HS-5 (cell line): Measurements from ENCODE around the gene RNF149.
"Not testable (repeated sequence)": the region's sequence is repeated elsewhere in the genome, so short reads cannot be mapped to it uniquely, and the experiment has no call there.

ENCODE experiments used
- DNase-seq: peaks from one replicate; pipeline ENCODE4 v3.0.0-alpha.2; 2012; ENCODE audit warnings: low read depth

RNF149 gene

DNA sequence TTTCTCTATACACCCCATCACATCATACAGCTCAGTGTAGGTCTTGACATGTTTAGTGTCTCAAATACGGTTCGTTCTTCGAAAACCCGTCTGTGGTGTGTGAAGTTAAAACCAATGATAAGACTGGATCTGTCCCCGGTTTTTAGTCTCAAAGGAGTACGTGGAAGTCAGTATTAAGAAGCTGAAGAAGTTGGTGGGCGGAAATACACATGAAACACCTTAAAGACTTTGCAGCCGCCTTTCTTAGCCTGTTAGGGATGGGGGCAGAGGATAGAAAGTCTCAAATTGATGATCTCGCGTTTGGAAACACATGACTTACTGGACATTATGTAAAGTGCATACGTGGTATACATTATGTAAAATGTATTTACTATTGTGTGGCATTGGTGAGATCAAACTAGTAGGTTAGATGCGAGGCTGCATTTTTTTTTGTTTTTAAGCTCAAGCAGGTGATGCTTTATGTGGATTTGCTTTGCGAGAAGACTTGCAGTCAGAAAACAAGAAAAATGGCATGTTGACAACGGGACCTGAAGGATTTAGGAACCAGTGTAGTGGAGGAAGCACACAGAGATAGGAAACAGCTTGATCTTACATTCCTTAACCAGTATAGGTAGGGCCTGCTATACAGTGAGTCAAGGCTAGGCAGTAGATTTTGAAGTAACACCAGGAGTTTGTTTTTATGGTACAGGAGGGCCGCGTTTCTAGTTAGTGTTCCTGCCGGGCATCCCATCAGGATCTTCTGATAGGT, 54.6 kb downstream of the RNF149 start:
- peak; percentile 35 for DNase-seq

GRCh38 chr2:101253013-101253702, 55.3 kb downstream of the RNF149 start:
- peak; percentile 70 for DNase-seq

DNA sequence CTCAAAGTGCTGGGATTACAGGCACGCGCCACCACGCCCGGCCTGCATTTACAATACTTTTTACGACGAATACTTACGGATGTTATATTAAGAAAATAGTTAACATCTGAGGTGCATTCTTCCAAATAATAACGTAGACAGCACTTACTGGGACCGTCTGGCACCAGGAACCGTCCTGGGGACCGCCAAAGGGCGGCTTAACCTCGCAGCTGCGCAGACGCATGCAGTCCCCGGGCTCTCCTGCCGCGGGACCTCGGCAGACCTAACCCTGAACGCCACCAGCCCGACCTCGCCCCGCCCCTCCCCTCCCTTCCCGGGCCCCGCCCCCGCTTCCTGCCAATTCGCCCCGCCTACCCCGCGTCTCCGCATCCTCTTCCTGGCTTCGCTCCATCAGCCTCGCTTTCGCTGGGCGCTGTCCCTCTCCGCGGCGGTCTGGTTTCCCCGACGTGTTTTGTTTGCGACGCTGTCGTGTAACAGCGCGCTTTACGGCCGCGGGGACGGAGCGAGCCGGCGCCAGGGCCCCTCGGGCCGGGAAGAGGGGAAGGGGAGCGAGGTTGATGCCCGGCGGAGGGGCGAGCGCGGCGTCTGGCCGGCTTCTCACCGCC, 56.0 kb downstream of the RNF149 start, which contains the start of gene CNOT11:
TSS of gene CNOT11 (plus strand) at position 479 of the 605 bp plus-strand sequence. CDS start at position 558, 79 bp downstream.
- peak; percentile 100 for DNase-seq

- no peak for DNase-seq
Observed at GRCh38 chr2:101251844-101252407, 56.6 kb downstream of the RNF149 start.

DNA sequence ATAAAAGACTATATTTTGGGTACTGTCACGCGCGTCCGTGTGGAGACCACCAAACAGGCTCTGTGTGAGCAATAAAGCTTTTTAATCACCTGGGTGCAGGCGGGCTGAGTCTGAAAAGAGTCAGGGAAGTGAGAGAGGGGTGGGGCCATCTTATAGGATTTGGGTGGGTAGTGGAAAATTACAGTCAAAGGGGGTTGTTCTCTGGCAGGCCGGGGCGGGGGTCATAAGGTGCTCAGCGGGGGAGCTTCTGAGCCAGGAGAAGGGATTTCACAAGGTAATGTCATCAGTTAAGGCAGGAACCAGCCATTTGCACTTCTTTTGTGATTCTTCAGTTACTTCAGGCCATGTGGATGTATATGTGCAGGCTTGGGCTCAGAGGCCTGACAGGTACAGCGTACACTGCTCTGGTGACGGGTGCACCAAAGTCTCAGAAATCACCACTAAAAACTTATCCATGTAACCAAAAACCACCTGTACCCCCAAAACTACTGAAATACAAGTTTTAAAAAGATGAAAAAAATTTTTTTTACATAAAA, 57.2 kb downstream of the RNF149 start:
- DNase-seq = not testable (repeated sequence)

GRCh38 chr2:101249826-101250225, 58.7 kb downstream of the RNF149 start:
- no peak for DNase-seq

GRCh38 chr2:101248756-101249155, 59.7 kb downstream of the RNF149 start:
- not testable (repeated sequence) for DNase-seq

DNA sequence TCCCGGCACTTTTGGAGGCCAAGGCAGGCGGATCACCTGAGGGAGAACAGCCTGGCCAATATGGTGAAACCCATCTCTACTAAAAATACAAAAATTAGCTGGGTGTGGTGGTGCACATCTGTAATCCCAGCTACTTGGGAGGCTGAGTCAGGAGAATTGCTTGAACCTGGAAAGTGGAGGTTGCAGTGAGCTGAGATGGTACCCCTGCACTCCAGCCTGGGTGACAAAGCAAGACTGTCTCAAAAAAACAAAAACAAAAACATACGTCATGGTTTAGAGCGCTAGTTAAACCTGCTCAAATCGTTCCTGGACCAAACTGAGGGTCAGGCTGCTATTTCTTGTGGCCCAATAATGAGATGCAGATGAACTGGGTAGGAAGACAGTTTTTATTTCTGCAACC, 63.0 kb downstream of the RNF149 start:
- not testable (repeated sequence) for DNase-seq

GRCh38 chr2:101244899-101245298, 63.6 kb downstream of the RNF149 start:
- DNase-seq = not testable (repeated sequence)

DNA sequence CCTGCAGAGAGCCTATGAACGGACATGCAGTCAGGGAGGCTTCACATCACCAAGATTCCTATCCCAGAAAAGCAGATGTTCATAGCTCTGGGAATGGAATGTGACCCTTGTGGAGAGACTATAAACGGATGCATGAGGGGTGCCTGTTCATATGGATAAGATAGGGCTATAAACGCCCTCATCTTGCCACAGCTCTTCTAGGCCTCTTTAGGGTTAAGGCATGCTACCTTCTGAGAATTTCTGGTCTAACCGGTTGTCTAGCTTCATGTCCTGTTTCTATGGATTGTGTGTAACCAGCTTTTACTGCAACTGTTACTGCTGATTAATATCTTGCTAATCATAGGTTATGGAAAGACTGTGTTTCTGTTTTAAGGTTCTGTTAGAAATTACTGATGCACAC, 64.1 kb downstream of the RNF149 start:
- DNase-seq = not testable (repeated sequence)

- no peak for DNase-seq
Observed at GRCh38 chr2:101241158-101241557, 67.3 kb downstream of the RNF149 start.

- not testable (repeated sequence) for DNase-seq
Observed at GRCh38 chr2:101240694-101241093, 67.8 kb downstream of the RNF149 start.

GRCh38 chr2:101239760-101240118, 68.8 kb downstream of the RNF149 start:
- DNase-seq = not testable (repeated sequence)

DNA sequence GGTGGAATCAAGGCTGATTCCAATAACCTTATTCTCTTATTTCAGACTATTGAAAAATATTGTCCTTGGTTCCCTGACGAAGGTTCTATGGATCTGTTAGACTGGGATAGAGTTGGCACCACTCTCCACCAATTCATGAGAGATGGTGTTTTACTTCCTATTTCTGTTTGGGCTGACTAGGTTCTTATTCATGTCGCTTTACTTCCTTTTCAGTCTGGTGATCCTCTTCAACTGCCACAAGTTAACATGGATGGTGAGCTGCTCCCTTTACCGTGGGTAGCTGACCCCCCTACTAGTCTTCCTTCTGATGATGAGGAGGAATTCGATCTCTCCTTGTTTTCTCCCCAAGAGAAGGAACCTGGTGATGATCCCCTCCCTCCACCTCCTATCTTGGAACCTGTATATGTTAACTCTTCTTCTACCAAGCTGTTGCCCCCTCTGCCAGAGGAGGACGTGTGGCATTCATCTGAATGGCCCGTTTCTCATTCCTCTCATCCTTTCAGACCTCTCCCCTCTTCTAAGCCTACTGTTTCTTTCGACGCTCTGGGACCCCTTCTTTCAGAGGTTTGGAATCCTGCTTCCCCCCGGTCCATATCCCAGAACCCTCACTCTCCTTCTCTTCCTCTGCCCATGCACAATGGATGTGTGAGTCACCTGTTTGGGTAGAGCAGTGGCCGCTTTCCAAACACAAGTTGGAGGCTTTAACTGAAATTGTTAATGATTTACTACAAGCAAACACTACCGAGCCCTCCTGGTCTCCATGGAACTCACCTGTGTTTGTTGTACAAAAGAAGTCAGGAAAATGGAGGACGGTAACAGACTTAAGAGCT, 69.4 kb downstream of the RNF149 start:
- no peak for DNase-seq

DNA sequence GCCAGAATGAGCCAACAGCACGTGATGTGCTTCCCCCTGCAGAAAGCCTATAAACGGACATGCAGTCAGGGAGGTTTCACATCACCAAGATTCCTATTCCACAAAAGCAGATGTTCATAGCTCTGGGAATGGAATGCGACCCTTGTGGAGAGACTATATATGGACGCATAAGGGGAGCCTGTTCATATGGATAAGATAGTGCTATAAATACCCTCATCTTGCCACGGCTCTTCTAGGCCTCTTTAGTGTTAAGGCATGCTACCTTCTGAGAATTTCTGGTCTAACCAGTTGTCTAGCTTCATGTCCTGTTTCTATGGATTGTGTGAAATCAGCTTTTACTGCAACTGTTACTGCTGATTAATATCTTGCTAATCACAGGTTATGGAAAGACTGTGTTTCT, 70.6 kb downstream of the RNF149 start:
- not testable (repeated sequence) for DNase-seq

GRCh38 chr2:101235956-101236355, 72.5 kb downstream of the RNF149 start:
- DNase-seq = not testable (repeated sequence)

DNA sequence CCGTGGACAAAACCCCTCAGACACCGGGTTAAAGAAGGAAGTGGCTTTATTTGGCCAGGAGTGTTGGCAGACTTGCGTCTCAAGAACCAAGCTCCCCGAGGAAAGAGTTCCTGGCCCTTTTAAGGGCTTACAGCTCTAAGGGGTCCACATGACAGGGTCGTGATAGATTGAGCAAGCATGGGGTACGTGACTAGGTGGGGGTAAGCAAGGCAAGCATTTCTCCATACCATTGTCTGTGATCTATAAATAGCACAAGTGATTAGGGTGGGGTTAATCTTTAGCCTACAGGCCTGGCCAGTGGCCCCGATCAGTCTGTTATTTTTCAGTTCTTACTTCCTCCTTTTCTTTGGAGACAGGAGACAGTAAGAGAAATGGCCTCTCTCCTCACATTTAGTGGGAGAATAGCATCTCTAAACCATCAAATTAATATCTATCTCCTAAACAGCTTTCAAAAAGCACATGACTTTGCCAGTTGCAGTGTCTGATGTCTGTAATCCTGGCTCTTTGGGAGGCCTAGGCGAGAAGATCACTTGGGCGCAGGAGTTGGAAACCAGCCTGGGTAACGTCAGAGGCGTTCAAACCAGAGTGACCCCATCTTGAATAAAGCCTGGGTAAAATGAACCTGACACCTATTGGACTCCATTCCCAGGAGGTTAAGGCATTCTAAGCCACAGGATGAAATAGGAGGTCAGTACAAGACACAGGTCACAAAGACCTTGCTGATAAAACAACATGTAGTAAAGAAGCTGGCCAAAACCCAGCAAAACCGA, 74.1 kb downstream of the RNF149 start:
- no peak for DNase-seq

GRCh38 chr2:101232770-101233169, 75.7 kb downstream of the RNF149 start:
- no peak for DNase-seq

- DNase-seq = no peak
Observed at GRCh38 chr2:101231937-101232730, 76.4 kb downstream of the RNF149 start.

- DNase-seq = no peak
Observed at GRCh38 chr2:101231240-101231639, 77.3 kb downstream of the RNF149 start.
